Right ventricle myocardium superior (tissue), 1 donor: ENCODE data around the gene SF1. TPM values are rescaled to one million over a fixed set of nuclear protein-coding genes. Genes with fewer than 3 reads are reported as not detected.

Source experiments
- ATAC-seq: fragments of 200-7000 bp; cut with Tn5 transposase; one replicate; pipeline ENCODE4 v1.9.1; 2020; ENCODE audit warnings: mild to moderate bottlenecking; ENCODE audit not compliant: poor library complexity
- DNase-seq: peaks from one replicate; pipeline ENCODE4 v3.0.0-alpha.2; 2020
- intact Hi-C: fragments of 100-400 bp; cut with DNase I; formaldehyde crosslinking; loops from one replicate; pipeline ENCODE4 v1.11.2; 2022
- total RNA-seq: library from RNA; stranded (reverse); fragmentation: NEBNext Ultra II Directional; extraction: Animal tissue kit (Norgen Biotek cat#: 25700); gene quantifications from one replicate; pipeline ENCODE4 v1.2.1, GENCODE V29; 2021
- donor health status: DM: no; HTN: yes; CAD: no; lungs with severe emphysema.

SF1 gene
- total RNA-seq, 1 donor from 2014 or later, result 182 TPM

DNA sequence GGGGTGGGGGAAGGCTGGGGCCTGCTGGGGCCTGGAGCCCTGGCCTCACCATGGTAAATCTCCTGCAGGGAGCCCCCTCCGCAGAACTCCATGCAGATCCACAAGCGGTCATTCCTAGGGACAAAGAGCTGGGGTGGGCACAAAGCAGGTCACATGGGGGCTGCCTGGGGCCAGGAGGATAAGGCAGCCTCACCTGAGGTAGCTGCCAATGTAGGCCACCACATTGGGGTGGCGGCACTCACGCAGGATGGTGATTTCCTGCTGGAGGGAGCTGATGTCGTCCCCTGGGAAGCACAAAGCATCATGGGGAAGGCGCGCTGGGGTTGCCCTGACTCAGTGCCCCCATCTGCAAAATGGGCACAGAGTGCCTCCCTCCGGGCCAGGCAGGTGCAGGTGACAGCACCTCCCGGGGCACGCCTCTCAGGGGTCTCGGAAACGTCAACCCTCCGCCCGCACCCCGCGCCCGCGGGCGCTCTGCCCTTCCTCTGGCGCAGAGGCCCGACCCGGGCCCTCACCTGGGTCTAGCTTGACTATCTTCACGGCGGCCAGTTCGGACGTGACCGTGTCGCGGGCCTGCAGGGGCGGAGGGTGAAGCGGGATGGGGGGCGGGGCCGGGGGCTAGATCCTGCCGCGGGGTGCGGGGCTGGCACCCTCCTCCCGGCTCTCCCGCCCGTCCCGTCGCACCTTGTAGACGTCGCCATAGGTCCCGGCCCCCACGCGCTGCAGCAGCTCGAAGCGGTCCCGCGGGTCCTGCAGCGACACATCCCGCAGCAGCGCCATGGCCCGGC lies 24.2 kb upstream of the SF1 start:
- no peak for ATAC-seq
- intact Hi-C loops, result no loop called here

DNA sequence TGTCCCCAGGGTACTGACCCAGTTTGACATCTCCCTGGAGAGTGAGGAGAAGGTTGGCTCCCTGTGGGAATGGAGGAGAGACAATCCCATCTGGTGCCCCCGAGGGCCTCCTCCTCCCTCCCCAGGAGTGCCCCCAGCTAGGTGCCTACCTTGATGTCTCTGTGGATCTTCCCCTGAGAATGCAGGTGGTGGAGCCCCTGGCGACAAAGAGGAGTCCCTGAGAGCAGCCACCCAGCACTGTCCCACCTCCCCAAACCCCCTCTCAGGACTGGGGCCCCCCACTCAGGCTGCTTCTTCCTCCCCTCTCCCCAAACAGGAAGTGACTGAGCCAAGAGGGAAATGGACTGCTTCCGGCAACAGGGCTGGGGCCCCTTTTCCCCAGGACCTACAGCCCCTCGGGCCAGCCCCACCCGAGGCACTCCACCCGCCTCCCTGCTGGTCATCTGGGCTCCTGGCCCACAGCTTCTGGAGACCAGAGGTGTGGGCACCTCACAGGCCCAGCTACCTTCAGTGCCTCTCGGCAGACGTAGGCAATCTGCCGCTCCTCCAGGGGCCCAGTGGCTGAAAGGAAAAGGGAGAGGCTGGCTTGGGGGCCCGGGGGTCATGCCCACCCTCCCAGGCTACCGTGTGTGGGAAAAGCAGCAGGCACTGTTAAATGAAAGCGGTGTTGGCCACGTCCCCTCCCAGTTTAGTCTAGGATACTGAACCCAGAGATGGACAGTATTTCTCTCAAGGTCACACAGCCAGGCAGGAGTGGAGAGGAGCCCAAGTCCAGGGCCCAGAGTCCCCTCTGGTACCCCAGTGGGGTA lies 23.4 kb upstream of the SF1 start:
- ATAC-seq (no peak), DNase-seq (no peak)
- intact Hi-C loops, result no loop called here

More for the DNA sequence above, 24.2 kb upstream of the SF1 start:
- no peak for DNase-seq

DNA sequence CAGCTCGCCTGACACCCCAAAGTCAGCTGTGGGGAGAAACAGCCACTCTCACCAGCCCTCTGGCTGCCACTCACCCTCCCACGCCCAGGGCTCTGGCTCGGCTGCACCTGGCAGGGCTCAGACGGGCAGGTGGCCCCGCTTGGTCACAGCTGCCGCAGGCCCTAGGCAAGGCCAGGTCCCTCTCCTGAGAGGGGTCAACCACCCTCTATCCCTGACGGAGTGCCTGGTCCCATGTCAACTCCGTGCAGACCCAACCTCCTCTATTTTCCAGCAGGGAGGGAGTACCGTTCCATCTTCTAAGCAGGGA lies 22.8 kb upstream of the SF1 start:
- DNase-seq, result no peak
- ATAC-seq, result no peak
- intact Hi-C loops, result no loop called here

DNA sequence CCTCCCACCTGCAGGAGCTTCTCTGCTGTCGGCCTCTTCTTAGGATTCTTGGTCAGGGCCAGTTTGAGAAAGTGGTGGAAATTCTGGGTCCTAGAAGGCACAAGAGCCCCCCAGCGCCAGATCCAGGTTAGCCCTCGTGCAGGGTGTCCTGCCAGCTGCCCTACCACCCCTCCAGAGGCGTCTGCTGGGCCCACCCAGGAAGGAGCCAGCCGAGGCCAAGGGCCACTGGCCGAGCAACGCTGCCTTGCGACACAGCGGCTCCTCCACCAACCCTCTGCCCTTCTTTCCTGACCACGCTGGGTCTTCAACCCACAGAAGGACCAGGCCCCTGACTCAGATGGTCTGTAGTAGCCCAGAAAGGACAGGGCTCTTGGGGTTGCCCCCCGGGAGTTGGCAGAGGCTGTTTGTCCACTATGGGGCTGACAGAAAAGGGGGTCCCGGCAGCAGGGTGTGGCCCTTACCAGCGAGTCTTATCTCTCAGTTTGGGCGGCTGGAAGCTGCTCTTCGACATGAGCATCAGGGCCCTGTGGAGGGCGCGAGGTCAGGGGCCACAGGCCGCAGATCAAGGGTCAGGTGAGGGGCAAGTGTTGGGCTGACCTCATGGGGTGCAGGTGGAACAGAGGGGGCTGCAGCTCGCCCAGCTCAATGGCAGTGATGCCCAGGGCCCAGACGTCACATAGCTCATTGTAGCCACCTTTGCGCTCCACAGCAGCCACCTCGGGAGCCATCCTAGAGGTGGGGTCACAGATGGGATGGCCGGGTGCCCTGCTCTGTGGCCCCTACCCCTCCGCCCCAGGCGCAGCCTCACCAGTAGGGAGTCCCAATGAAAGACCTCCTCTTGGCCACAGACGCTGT lies 22.2 kb upstream of the SF1 start:
- intact Hi-C loops, result no loop called here
- no peak for DNase-seq

DNA sequence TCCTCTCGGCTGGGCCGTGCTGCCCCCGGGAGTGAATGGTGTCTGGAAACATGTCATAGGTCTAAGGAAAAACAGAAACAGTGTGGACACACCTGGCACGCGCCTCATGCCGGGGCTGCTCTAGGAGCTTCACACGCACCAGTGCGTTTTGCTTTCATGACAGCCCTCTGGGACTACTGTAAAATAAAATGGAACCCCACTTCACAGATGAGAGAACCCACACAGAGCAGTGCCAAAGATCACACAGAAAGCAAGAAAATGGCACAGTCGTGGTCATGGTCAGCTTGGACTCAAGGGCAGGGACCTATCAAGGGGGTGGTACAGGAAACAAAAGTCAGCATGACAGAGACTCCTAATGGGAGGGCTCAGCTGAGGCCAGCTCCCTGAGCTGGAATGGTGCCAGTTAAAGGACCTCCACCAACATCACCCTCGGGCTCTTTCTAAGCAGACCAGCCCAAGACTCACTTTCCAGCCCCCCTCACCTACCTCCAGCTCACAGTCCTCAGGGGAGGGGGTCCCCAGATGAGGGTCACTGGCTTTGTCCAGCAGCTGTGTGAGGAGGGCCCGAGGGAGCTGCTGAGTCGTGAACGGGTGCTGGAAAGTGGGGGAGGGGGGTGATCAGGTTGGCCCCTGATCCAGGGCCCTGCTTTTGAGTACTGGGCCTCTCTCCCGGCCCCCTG lies 21.4 kb upstream of the SF1 start:
- no peak for DNase-seq
- no peak for ATAC-seq
- intact Hi-C loops, result no loop called here

More for the DNA sequence above, 22.2 kb upstream of the SF1 start:
- no peak for ATAC-seq

DNA sequence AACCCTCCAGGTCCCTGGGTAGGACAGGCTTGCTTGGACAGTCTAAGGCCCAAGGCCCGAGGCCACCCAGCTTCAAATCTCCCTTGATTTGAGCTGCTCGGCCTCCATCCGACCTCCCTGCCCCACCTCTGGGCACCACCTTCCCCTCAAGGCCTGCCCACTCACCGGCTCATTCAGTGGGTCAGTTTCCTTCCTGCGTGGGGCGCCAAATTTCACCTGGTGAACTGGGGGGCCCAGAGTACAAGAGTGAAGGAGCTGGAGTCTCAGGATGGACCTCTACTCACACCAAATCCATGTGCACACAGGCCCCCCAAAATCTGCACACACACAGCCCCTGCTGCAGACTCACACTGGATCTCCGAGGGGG lies 20.9 kb upstream of the SF1 start:
- no peak for ATAC-seq
- intact Hi-C loops, result no loop called here
- DNase-seq, result no peak

DNA sequence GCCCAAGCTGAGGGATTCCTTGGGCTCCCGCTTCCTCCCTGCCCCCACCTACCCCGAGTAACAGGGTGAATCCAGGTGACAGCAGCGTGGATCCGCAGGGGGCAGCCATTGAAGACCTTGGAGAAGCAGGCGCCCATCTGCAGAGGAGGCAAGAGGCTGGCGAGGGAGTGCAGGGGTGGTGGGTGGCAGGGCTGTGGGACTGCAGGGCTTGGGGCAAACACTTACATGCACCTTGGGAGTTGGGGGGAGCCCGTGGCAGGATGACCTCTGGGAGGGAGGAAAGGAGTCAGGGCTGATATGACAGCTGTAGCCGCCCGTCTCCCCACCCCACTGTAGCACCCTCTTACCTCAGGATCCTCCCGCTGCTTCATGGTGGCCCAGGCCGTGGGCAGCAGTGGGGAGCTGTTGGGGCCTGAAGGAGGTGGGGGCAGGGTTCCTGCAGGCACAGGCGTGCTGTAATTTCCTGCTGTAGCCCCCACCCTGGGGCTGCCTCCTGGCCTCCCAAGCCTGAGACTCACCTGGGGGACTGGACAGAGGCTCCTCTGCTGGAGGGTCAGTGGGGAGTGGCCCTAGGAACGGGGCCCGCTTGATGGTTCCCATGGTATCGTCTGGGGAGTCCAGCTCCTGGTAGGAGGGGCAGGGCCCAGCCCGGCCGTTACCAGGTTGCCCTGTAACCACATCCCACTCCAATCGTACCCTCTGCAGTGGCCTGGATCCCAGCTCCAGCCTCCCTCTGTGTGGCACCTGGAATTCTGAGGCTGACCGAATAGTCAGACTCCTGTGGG lies 18.6 kb upstream of the SF1 start:
- intact Hi-C loops, result no loop called here
- DNase-seq (no peak), ATAC-seq (no peak)

DNA sequence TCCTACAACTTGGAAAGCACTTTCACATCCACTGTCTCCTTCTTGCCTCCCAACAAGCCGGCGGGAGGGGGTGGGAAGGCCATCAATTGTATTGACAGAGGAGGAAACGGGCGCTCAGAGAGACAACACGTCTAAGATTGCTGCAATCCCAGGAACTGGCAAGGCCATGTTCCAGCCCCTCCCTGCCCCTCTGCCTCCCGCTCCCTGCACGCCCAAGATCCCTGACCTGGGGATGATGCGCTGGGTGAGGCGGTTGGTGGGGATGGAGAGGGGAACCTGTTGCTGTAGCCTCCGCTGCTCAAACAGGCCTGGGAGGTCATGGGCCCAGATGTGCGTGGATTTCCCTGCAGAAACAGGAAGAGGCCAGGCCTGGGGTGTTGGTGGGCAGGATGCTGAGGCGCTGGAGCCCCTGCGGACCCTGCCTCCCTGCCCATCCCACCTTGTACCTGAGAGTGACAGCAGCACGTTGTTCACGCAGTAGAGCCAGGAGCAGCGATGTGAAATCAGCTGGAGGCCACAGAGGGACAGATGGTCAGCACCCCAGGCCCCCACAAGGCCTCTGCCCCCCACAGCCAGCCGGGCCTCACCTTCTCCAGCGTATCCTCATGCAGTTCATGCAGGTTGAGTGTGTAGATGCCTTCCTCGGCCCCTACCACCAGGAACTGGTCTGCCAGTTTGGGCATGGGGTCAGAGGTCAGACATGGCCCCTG lies 17.9 kb upstream of the SF1 start:
- no peak for DNase-seq
- no peak for ATAC-seq
- intact Hi-C loops, result no loop called here

DNA sequence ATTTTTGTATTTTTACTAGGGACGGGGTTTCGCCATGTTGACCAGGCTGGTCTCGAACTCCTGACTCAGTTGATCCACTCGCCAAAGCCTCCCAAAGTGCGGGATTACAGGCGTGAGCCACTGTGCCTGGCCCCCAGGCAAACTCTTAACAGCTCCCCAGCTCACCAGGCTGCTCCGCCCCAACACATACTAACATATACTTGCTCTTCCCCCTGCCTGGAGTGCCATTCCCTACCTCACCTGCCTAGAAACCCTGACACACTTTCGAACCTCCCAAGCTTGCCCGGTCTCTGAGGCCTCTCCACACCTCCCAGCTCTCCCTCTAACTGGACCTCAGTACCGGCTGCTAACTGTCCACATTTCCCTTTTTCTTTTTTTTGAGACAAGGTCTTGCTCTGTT lies 16.2 kb upstream of the SF1 start:
- DNase-seq, result no peak
- ATAC-seq, result no peak
- intact Hi-C loops, result no loop called here

DNA sequence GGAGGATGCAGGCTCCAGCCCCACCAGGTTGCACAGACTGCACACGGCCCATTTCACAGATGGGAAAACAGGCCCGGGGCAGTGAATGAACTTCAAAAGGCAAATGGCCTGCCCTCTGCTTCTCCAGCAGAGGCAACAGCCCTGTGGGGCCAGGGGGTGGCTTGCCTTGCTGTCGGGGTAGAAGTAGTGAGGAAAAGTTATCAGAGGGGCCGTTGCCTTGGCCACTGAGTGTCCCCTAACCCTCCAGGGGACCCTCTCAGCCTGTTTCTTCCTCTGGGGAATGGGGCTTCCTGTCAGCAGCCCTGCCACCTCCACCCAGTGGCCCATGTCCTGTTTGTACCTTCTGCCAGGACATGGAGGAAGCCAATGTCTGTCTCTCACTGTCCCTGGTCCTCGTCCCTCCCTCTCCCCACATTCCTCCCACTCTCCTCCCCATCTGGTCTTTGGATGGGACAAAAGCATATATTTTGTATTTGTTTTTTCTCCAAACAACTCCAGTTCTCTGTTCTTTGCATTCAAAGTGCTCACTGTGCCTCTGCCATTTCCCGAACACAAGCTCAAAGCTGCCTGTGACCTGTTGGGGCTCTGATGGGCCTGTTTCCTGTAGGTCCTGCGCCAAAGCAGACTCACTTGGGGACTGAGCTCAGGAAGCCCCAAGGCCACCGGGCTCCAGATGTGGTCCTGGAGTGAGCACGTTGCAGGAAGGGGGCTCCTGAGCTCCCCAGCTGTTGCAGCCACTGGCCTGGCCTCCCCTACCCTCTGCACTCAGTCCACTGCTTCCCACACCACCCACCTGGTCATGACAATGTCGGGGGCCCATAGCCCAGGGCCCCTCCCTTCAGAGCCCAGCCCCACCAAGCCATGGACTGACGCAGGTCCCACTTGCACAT lies 15.2 kb upstream of the SF1 start:
- intact Hi-C loops, result no loop called here
- ATAC-seq, result no peak
- no peak for DNase-seq

DNA sequence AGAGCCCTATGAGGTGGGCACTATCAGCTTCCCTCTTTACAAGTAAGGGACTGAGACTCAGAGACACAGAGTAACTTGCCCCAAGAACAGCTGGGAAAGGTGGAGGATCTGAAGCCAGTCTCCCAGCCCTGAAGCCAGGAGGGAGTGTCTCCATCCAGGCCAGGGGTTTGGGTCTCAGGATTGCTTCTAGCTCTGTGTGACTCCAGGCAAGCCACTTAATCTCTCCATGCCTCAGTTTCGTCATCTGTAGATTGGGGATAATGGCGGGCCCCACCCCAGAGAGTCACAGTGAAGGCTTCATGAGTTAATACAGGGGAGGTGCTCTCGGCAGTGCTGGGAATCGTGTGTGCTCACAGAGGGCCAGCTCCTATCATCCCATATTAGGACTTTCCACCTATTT lies 14.1 kb upstream of the SF1 start:
- DNase-seq (no peak), ATAC-seq (no peak)
- intact Hi-C loops, result no loop called here

DNA sequence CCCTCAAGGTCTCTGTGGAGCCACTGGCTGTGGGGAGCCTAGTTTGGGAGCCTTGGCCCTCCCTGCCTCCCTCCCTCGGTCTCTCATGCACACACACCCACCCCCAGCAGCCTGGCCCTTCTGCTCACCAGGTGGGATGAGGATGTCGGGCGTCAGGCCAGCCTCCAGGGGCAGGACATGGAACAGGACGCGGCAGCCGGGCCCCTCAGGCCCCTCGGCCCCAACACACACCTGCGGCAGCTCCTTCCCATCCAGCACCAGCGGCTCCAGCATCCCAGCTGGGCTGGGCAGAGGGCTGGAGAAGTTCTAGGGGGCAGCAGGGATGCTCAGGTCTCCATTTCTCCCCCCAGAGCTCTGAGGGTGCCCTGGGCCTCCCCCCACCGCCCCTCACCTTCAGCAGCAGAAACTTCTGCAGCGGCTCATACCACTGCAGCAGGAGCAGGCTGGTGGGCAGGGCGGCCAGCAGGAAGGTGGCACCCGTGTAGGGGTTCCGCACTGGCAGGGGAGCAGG lies 13.5 kb upstream of the SF1 start:
- intact Hi-C loops, result no loop called here
- DNase-seq (no peak), ATAC-seq (no peak)

DNA sequence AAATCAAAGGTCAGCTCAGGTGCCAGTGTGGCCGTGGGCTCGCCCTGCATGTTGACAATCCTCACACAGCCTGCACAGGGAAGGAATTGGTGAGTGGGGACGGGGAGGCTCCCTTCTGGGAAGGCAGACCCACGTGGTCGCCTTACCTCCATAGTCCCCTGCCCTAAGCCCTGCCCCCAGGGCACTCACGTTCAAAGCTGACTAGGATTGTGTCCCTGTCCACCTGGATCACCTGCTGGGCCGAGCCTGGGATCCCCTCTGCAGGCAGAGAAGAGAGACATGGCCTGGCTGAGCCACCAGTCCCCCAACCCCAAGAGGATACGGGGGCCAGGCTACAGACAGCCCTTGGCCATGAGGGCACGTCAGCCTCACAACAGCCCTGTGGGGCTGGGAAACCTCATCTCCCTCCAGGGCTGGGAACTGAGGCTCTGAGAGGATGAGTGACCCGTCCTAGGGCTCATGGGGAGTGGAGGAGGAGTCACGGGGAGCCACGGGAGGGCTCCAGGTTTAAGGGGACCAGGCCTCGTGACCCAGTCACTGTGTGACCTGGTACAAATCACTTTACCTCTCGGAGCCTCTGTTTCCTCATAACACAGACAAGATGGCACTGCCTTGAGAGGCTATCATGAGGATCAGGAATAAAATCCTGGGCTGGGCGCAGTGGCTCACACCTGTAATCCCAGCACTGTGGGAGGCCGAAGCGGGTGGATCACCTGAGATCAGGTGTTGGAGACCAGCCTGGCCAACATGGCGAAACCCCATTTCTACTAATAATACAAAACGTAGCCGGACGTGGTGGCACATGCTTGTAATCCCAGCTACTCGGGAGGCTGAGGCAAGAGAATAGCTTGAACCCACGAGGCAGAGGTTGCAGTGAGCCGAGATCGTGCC lies 12.1 kb upstream of the SF1 start:
- ATAC-seq (no peak), DNase-seq (no peak)
- intact Hi-C loops, result no loop called here

DNA sequence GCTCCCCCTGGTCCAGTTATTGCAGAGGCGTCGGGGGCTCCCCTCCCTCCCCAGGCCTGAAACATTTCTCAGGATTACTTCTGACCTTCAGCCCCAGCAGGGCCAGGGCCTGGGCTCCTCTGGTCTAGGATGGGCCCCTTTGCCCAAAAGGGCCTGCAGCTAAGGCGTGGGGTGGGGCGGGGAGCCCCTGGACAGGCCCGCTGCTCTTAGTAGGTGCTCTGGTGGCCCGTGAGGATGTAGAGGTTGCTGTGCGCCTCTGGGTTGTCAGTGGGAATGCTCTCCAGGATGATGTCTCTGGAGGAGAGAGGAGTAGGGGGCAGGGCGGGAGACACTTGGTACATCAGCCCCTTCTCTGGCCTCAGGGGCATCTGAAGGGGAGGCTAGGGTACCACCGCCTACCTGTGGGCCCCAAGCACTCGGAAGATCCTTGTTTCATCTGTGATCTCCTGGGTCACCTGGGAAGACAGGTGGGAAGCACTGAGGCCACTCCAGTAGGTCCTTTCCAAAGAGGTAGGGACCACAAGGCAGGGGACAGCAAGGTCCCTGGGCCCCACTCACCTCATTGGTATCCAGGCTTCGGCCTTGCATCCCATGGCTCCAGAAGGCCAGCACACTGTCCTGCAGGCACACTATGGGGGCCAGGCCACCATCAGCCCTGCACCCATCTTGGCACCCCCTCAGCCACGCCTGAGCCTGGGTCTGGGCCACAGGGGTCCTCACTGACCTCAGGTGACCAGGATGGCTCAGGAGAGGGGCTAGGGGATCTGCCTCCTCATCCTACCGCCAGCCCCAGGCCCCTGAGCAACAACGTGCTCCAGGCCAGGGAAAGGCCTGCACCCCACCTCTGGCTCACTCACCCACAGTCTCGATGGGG lies 11.2 kb upstream of the SF1 start:
- no peak for ATAC-seq
- intact Hi-C loops, result no loop called here

More for the DNA sequence above, 11.2 kb upstream of the SF1 start:
- no peak for DNase-seq
